Measurements from ENCODE around the gene A2ML1.

GRCh38 chr12:8906266-8907180 lies 84.1 kb downstream of the A2ML1 start:
- TF ChIP-seq CTCF (IDR thresholded peaks at IDR 0.05) (no peak), POLR2A (IDR thresholded peaks at IDR 0.05) (no peak)
